HG03442 (cell line): Measurements from ENCODE around the gene OLFM1.
"Not testable (repeated sequence)": the region's sequence is repeated elsewhere in the genome, so short reads cannot be mapped to it uniquely, and the experiment has no call there.

Experiments
- ATAC-seq: cut with Tn5 transposase; IDR thresholded peaks from one replicate; pipeline ENCODE4 v1.9.1; 2021; ENCODE audit warnings: mild to moderate bottlenecking, moderate library complexity; ENCODE audit not compliant: unreplicated experiment

The OLFM1 gene

GRCh38 chr9:135056541-135056940 is 30.9 kb upstream of the OLFM1 start:
- ATAC-seq, result no peak

GRCh38 chr9:135060461-135061116 is 26.9 kb upstream of the OLFM1 start:
- ATAC-seq, result no peak

GRCh38 chr9:135061441-135061840 is 26.0 kb upstream of the OLFM1 start:
- ATAC-seq, result no peak

- ATAC-seq, result no peak
Observed at GRCh38 chr9:135062254-135062653, 25.2 kb upstream of the OLFM1 start.

- not testable (repeated sequence) for ATAC-seq
Observed at GRCh38 chr9:135063466-135063865, 24.0 kb upstream of the OLFM1 start.

GRCh38 chr9:135063888-135064287 is 23.6 kb upstream of the OLFM1 start:
- not testable (repeated sequence) for ATAC-seq

- no peak for ATAC-seq
Observed at GRCh38 chr9:135065151-135065550, 22.3 kb upstream of the OLFM1 start.

GRCh38 chr9:135065804-135066203 is 21.7 kb upstream of the OLFM1 start:
- no peak for ATAC-seq

GRCh38 chr9:135066291-135066690 is 21.2 kb upstream of the OLFM1 start:
- no peak for ATAC-seq

GRCh38 chr9:135067096-135067710 is 20.3 kb upstream of the OLFM1 start:
- no peak for ATAC-seq

GRCh38 chr9:135068776-135069415 is 18.6 kb upstream of the OLFM1 start:
- no peak for ATAC-seq

- no peak for ATAC-seq
Observed at GRCh38 chr9:135069558-135070197, 17.8 kb upstream of the OLFM1 start.

GRCh38 chr9:135070198-135070951 is 17.1 kb upstream of the OLFM1 start:
- no peak for ATAC-seq

- no peak for ATAC-seq
Observed at GRCh38 chr9:135070964-135071735, 16.3 kb upstream of the OLFM1 start.

- no peak for ATAC-seq
Observed at GRCh38 chr9:135073081-135073740, 14.3 kb upstream of the OLFM1 start.

GRCh38 chr9:135073741-135074305 is 13.6 kb upstream of the OLFM1 start:
- no peak for ATAC-seq

- ATAC-seq, result no peak
Observed at GRCh38 chr9:135074354-135075233, 12.9 kb upstream of the OLFM1 start.
